Activated T-cell treated with anti-CD3 and anti-CD28 coated beads, Interleukin-2, amount 50 U/mL, for 24 hours (primary cell): ENCODE measurements around the gene ENKUR.

Source experiments
- DNase-seq: peaks from one replicate; pipeline ENCODE4 v3.0.0-alpha.2; 2020
- H3K27ac Mint-ChIP-seq: 2 replicates; pipeline ENCODE4 v1.8.0; 2020; ENCODE audit warnings: mild to moderate bottlenecking, mixed read lengths
- H3K27me3 Mint-ChIP-seq: 2 replicates; pipeline ENCODE4 v1.8.0; 2020; ENCODE audit warnings: mixed read lengths
- H3K36me3 Mint-ChIP-seq: 2 replicates; pipeline ENCODE4 v1.8.0; 2020; ENCODE audit warnings: low read depth, mixed read lengths
- H3K4me1 Mint-ChIP-seq: 2 replicates; pipeline ENCODE4 v1.8.0; 2020; ENCODE audit warnings: low read depth, mixed read lengths
- H3K4me3 Mint-ChIP-seq: 2 replicates; pipeline ENCODE4 v1.8.0; 2020; ENCODE audit warnings: mild to moderate bottlenecking, moderate library complexity, mixed read lengths
- H3K9me3 Mint-ChIP-seq: 2 replicates; pipeline ENCODE4 v1.8.0; 2020; ENCODE audit warnings: mixed read lengths

Gene ENKUR

GRCh38 chr10:24998044-24998443 lies 17.9 kb downstream of the ENKUR start:
- H3K4me1 Mint-ChIP-seq, result no peaks in the 10 kb centered on the region
- H3K27ac Mint-ChIP-seq, result no peak overlapping the region
- no peaks in the 10 kb centered on the region for H3K36me3 Mint-ChIP-seq
- H3K9me3 Mint-ChIP-seq, result peaks cover 6% of the 10 kb centered on the region
- no peak overlapping the region for H3K4me3 Mint-ChIP-seq
- H3K27me3 Mint-ChIP-seq, result no peaks in the 10 kb centered on the region
- DNase-seq, result no peak

GRCh38 chr10:24995072-24995471 lies 20.9 kb downstream of the ENKUR start:
- Mint-ChIP-seq H3K9me3 (no peaks in the 10 kb centered on the region), H3K27ac (no peak overlapping the region), H3K4me1 (no peaks in the 10 kb centered on the region), H3K4me3 (no peak overlapping the region), H3K36me3 (no peaks in the 10 kb centered on the region), H3K27me3 (peaks cover 2% of the 10 kb centered on the region)
- no peak for DNase-seq

GRCh38 chr10:24993237-24993958 lies 22.6 kb downstream of the ENKUR start:
- no peaks in the 10 kb centered on the region for H3K4me1 Mint-ChIP-seq

GRCh38 chr10:24992512-24993133 lies 23.3 kb downstream of the ENKUR start:
- H3K27me3 Mint-ChIP-seq, result peaks cover 2% of the 10 kb centered on the region
- no peak for DNase-seq
- H3K4me3 Mint-ChIP-seq, result no peak overlapping the region
- H3K9me3 Mint-ChIP-seq, result no peaks in the 10 kb centered on the region
- no peak overlapping the region for H3K27ac Mint-ChIP-seq
- no peaks in the 10 kb centered on the region for H3K36me3 Mint-ChIP-seq
- H3K4me1 Mint-ChIP-seq, result no peaks in the 10 kb centered on the region

More at GRCh38 chr10:24993237-24993958, 22.6 kb downstream of the ENKUR start:
- Mint-ChIP-seq H3K27me3 (peaks cover 2% of the 10 kb centered on the region), H3K9me3 (no peaks in the 10 kb centered on the region), H3K36me3 (no peaks in the 10 kb centered on the region), H3K4me3 (no peak overlapping the region), H3K27ac (no peak overlapping the region)
- DNase-seq, result no peak

GRCh38 chr10:24991298-24991697 lies 24.7 kb downstream of the ENKUR start:
- Mint-ChIP-seq H3K9me3 (no peaks in the 10 kb centered on the region), H3K27me3 (peaks cover 2% of the 10 kb centered on the region), H3K36me3 (no peaks in the 10 kb centered on the region), H3K27ac (no peak overlapping the region), H3K4me3 (no peak overlapping the region), H3K4me1 (no peaks in the 10 kb centered on the region)
- no peak for DNase-seq

GRCh38 chr10:24989867-24990266 lies 26.1 kb downstream of the ENKUR start:
- H3K36me3 Mint-ChIP-seq, result no peaks in the 10 kb centered on the region
- H3K27ac Mint-ChIP-seq, result no peak overlapping the region
- H3K27me3 Mint-ChIP-seq, result peaks cover 2% of the 10 kb centered on the region
- H3K4me3 Mint-ChIP-seq, result no peak overlapping the region
- no peak for DNase-seq
- H3K4me1 Mint-ChIP-seq, result no peaks in the 10 kb centered on the region
- H3K9me3 Mint-ChIP-seq, result no peaks in the 10 kb centered on the region

GRCh38 chr10:24988831-24989640 lies 26.9 kb downstream of the ENKUR start:
- no peaks in the 10 kb centered on the region for H3K36me3 Mint-ChIP-seq
- DNase-seq, result no peak
- no peak overlapping the region for H3K27ac Mint-ChIP-seq
- peaks cover 2% of the 10 kb centered on the region for H3K27me3 Mint-ChIP-seq
- no peaks in the 10 kb centered on the region for H3K9me3 Mint-ChIP-seq
- H3K4me3 Mint-ChIP-seq, result no peak overlapping the region
- no peaks in the 10 kb centered on the region for H3K4me1 Mint-ChIP-seq

- H3K27ac Mint-ChIP-seq, result no peak overlapping the region
- no peaks in the 10 kb centered on the region for H3K27me3 Mint-ChIP-seq
- DNase-seq, result no peak
- H3K36me3 Mint-ChIP-seq, result no peaks in the 10 kb centered on the region
- H3K4me3 Mint-ChIP-seq, result no peak overlapping the region
- H3K4me1 Mint-ChIP-seq, result peaks cover 11% of the 10 kb centered on the region
- no peaks in the 10 kb centered on the region for H3K9me3 Mint-ChIP-seq
Measured at GRCh38 chr10:24984906-24985305, 31.1 kb downstream of the ENKUR start.

GRCh38 chr10:24983946-24984345 lies 32.0 kb downstream of the ENKUR start:
- no peak overlapping the region for H3K4me3 Mint-ChIP-seq
- peaks cover 11% of the 10 kb centered on the region for H3K4me1 Mint-ChIP-seq
- no peaks in the 10 kb centered on the region for H3K27me3 Mint-ChIP-seq
- H3K36me3 Mint-ChIP-seq, result no peaks in the 10 kb centered on the region
- no peak for DNase-seq
- no peak overlapping the region for H3K27ac Mint-ChIP-seq
- H3K9me3 Mint-ChIP-seq, result no peaks in the 10 kb centered on the region

GRCh38 chr10:24983130-24983529 lies 32.8 kb downstream of the ENKUR start:
- no peak for DNase-seq
- Mint-ChIP-seq H3K27me3 (no peaks in the 10 kb centered on the region), H3K4me3 (no peak overlapping the region), H3K9me3 (no peaks in the 10 kb centered on the region), H3K4me1 (peaks cover 11% of the 10 kb centered on the region), H3K27ac (no peak overlapping the region), H3K36me3 (no peaks in the 10 kb centered on the region)

- no peak overlapping the region for H3K4me3 Mint-ChIP-seq
- no peaks in the 10 kb centered on the region for H3K27me3 Mint-ChIP-seq
- no peak overlapping the region for H3K27ac Mint-ChIP-seq
- no peaks in the 10 kb centered on the region for H3K9me3 Mint-ChIP-seq
- H3K36me3 Mint-ChIP-seq, result no peaks in the 10 kb centered on the region
- no peak for DNase-seq
- peaks cover 11% of the 10 kb centered on the region for H3K4me1 Mint-ChIP-seq
Measured at GRCh38 chr10:24982319-24983112, 33.4 kb downstream of the ENKUR start.

GRCh38 chr10:24981161-24981710 lies 34.7 kb downstream of the ENKUR start:
- H3K27ac Mint-ChIP-seq, result no peak overlapping the region
- peaks cover 11% of the 10 kb centered on the region for H3K4me1 Mint-ChIP-seq
- no peaks in the 10 kb centered on the region for H3K27me3 Mint-ChIP-seq
- no peaks in the 10 kb centered on the region for H3K36me3 Mint-ChIP-seq
- no peak for DNase-seq
- H3K9me3 Mint-ChIP-seq, result no peaks in the 10 kb centered on the region
- H3K4me3 Mint-ChIP-seq, result no peak overlapping the region

GRCh38 chr10:24979685-24980084 lies 36.3 kb downstream of the ENKUR start:
- Mint-ChIP-seq H3K4me1 (peaks cover 11% of the 10 kb centered on the region), H3K9me3 (no peaks in the 10 kb centered on the region), H3K4me3 (no peak overlapping the region), H3K27me3 (no peaks in the 10 kb centered on the region), H3K27ac (no peak overlapping the region), H3K36me3 (no peaks in the 10 kb centered on the region)
- DNase-seq, result no peak

GRCh38 chr10:24974976-24975375 lies 41.0 kb downstream of the ENKUR start:
- Mint-ChIP-seq H3K4me3 (no peak overlapping the region), H3K4me1 (peaks cover 2% of the 10 kb centered on the region), H3K9me3 (no peaks in the 10 kb centered on the region), H3K36me3 (no peaks in the 10 kb centered on the region), H3K27ac (no peak overlapping the region), H3K27me3 (no peaks in the 10 kb centered on the region)
- no peak for DNase-seq
